Smooth muscle cell (in vitro differentiated cells): ENCODE results near the gene ASB2. TPM values are rescaled to one million over a fixed set of nuclear protein-coding genes. Genes with fewer than 3 reads are reported as not detected.
A peak's percentile ranks its signal among the peaks of the same experiment; 100 is the strongest.

Experiments
- DNase-seq: peaks from one replicate; lab custom pipeline; 2025; ENCODE audit not compliant: unreplicated experiment; lab: John Stamatoyannopoulos, UW
- H2AFZ ChIP-seq: fragments of 200-600 bp; sonication (generic); 2 replicates; pipeline ENCODE4 v1.6.0; 2016; ENCODE audit warnings: antibody characterized with exemption, low read depth, mild to moderate bottlenecking
- H3F3A ChIP-seq: fragments of 200-600 bp; sonication (generic); 2 replicates; pipeline ENCODE4 v1.6.0; 2017; ENCODE audit warnings: antibody characterized with exemption, low read depth
- H3K27ac ChIP-seq: fragments of 200-600 bp; sonication (generic); 2 replicates; pipeline ENCODE4 v1.5.1; 2016; ENCODE audit warnings: low read depth, mild to moderate bottlenecking
- H3K27me3 ChIP-seq: fragments of 200-600 bp; sonication (generic); 2 replicates; pipeline ENCODE4 v1.6.1; 2016; ENCODE audit warnings: low read depth, mild to moderate bottlenecking
- H3K36me3 ChIP-seq: fragments of 200-600 bp; sonication (generic); 2 replicates; pipeline ENCODE4 v1.5.1; 2016; ENCODE audit warnings: low read depth
- H3K4me1 ChIP-seq: fragments of 200-600 bp; sonication (generic); 2 replicates; pipeline ENCODE4 v1.5.1; 2016; ENCODE audit warnings: low read depth
- H3K4me2 ChIP-seq: fragments of 200-600 bp; sonication (generic); 2 replicates; pipeline ENCODE4 v1.6.0; 2016; ENCODE audit warnings: mild to moderate bottlenecking
- H3K4me3 ChIP-seq: fragments of 200-600 bp; sonication (generic); 2 replicates; pipeline ENCODE4 v1.5.1; 2016; ENCODE audit warnings: mild to moderate bottlenecking
- H3K79me2 ChIP-seq: fragments of 200-600 bp; sonication (generic); 2 replicates; pipeline ENCODE4 v1.6.0; 2016; ENCODE audit warnings: low read depth, mild to moderate bottlenecking
- H3K9ac ChIP-seq: fragments of 200-600 bp; sonication (generic); 2 replicates; pipeline ENCODE4 v1.6.0; 2016; ENCODE audit warnings: low read depth
- H3K9me3 ChIP-seq: fragments of 200-600 bp; sonication (generic); replicated peaks from 2 replicates; pipeline ENCODE4 v1.5.1; 2016; ENCODE audit warnings: low read depth
- H4K20me1 ChIP-seq: fragments of 200-600 bp; sonication (generic); 2 replicates; pipeline ENCODE4 v1.6.0; 2016; ENCODE audit warnings: low read depth
- CTCF ChIP-seq: fragments of 200-600 bp; sonication (generic); IDR thresholded peaks from 2 replicates; pipeline ENCODE4 v1.5.1; 2017; ENCODE audit warnings: borderline replicate concordance, mild to moderate bottlenecking, antibody characterized with exemption; ENCODE audit not compliant: insufficient read depth, poor library complexity, severe bottlenecking
- WGBS: methylation state at CpG from one replicate; pipeline ENCODE4 v1.1.7; 2016; ENCODE audit warnings: low lambda C conversion rate; 5-methylcytosine and 5-hydroxymethylcytosine counted together
- polyA plus RNA-seq: library from polyadenylated mRNA; unstranded; fragments of >200 nt; fragmentation: Nextera tagmentation; extraction: Ambion mirVana; gene quantifications from 2 replicates; pipeline ENCODE4 v1.2.1, GENCODE V29; 2016
- total RNA-seq: library from RNA; depleted of rRNA; stranded (reverse); fragments of >200 nt; gene quantifications from 2 replicates; pipeline ENCODE4 v1.2.3, GENCODE V29; 2014

ASB2 gene
- total and polyA plus RNA-seq, 2 experiments from 2014 or later, result 0.99 TPM; not detected in 1

GRCh38 chr14:93987815-93988476, 11.6 kb upstream of the ASB2 start:
- Histone ChIP-seq H3K27ac (no peak overlapping the region), H2AFZ (no peak overlapping the region), H3K9me3 (no peaks in the 10 kb centered on the region), H3K9ac (no peak overlapping the region), H3F3A (no peaks in the 10 kb centered on the region), H4K20me1 (no peaks in the 10 kb centered on the region), H3K79me2 (no peaks in the 10 kb centered on the region), H3K4me1 (peaks cover 12% of the 10 kb centered on the region), H3K27me3 (no peaks in the 10 kb centered on the region), H3K36me3 (no peaks in the 10 kb centered on the region), H3K4me2 (no peak overlapping the region), H3K4me3 (no peak overlapping the region)
- WGBS, result 43% methylated on average over 2 of the region's 3 CpGs
- no peak for TF ChIP-seq CTCF
- DNase-seq, result no peak

GRCh38 chr14:93987376-93987775, 11.0 kb upstream of the ASB2 start:
- Histone ChIP-seq H3F3A (no peaks in the 10 kb centered on the region), H3K4me1 (peaks cover 16% of the 10 kb centered on the region), H3K9me3 (no peaks in the 10 kb centered on the region), H3K9ac (no peak overlapping the region), H3K4me3 (no peak overlapping the region), H3K27ac (no peak overlapping the region), H3K27me3 (no peaks in the 10 kb centered on the region), H3K36me3 (no peaks in the 10 kb centered on the region), H3K4me2 (no peak overlapping the region), H2AFZ (no peak overlapping the region), H3K79me2 (no peaks in the 10 kb centered on the region), H4K20me1 (no peaks in the 10 kb centered on the region)
- DNase-seq, result no peak
- no peak for TF ChIP-seq CTCF
- 88% methylated on average over 12 of the region's 12 CpGs for WGBS

- Histone ChIP-seq H3K27me3 (no peaks in the 10 kb centered on the region), H2AFZ (no peak overlapping the region), H3K4me3 (no peak overlapping the region), H3K9ac (no peak overlapping the region), H4K20me1 (no peaks in the 10 kb centered on the region), H3K4me2 (no peak overlapping the region), H3F3A (no peaks in the 10 kb centered on the region), H3K9me3 (no peaks in the 10 kb centered on the region), H3K27ac (no peak overlapping the region), H3K4me1 (peaks cover 20% of the 10 kb centered on the region), H3K79me2 (no peaks in the 10 kb centered on the region), H3K36me3 (no peaks in the 10 kb centered on the region)
- no peak for DNase-seq
- no peak for TF ChIP-seq CTCF
- 75% methylated on average over 9 of the region's 9 CpGs for WGBS
Observed at GRCh38 chr14:93986955-93987354, 10.6 kb upstream of the ASB2 start.

GRCh38 chr14:93984987-93985410, 8.6 kb upstream of the ASB2 start:
- Histone ChIP-seq H3K79me2 (no peaks in the 10 kb centered on the region), H2AFZ (no peak overlapping the region), H3F3A (no peaks in the 10 kb centered on the region), H3K4me1 (peaks cover 22% of the 10 kb centered on the region), H3K4me3 (no peak overlapping the region), H3K27ac (peak overlapping the region; percentile 38), H3K27me3 (no peaks in the 10 kb centered on the region), H3K9me3 (no peaks in the 10 kb centered on the region), H3K36me3 (no peaks in the 10 kb centered on the region), H4K20me1 (no peaks in the 10 kb centered on the region), H3K4me2 (peak overlapping the region; percentile 29), H3K9ac (no peak overlapping the region)
- TF ChIP-seq CTCF, result peak; percentile 55
- WGBS, result 15% methylated on average over 7 of the region's 7 CpGs
- DNase-seq, result peak; percentile 21
